Transverse colon (tissue), 3 donors: ENCODE data around the gene SERPINA3.

Experiments
- POLR2A ChIP-seq: fragments of 450-650 bp; IDR thresholded peaks from one replicate; pipeline ENCODE4 v1.6.1; 2016; ENCODE audit warnings: antibody characterized with exemption, mild to moderate bottlenecking, moderate library complexity
- TF ChIP-seq, protein P1 (sequence below), 5 experiments: fragments of 200-600 bp in 3 of 5; fragments of 450-650 bp in 2 of 5; sonication (generic) in 3 of 5; IDR thresholded peaks; 1 replicate in 2 of 5; 2 replicates in 3 of 5; pipeline ENCODE4 v1.5.1; 2016 to 2017; ENCODE audit warnings: antibody characterized with exemption in 5 of 5, inconsistent platforms in 3 of 5, mild to moderate bottlenecking in 2 of 5, moderate library complexity in 1 of 5

DNA sequence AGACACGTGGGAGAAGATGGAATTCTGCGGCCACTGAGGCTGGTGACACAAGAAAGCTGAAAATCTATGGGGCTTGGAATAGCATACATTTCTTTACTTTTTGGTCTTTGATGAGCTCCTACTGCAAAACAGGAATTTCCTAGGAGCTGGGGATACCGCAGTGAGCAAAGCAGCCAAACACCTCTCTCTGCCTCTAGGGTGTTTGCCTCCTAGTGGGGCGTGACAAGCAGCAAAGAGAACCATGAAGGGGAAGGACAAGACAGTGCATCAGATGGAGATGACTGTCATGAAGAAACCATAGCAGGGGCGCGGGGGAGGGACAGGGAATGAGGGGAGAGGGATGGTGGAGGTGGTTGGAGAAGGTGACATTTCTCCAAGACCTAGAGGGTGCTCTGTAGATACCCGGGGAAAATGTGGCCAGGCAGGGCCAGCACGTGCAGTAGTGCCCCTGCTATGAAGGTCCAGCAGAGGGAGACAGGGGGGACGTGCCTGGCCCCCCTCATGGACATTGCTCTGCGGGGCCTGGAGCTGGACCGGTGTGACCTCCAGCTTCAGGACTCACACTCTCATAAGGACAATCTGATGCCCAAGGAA, 58.6 kb downstream of the SERPINA3 start:
- no peak for TF ChIP-seq POLR2A
- TF ChIP-seq, protein P1, sequence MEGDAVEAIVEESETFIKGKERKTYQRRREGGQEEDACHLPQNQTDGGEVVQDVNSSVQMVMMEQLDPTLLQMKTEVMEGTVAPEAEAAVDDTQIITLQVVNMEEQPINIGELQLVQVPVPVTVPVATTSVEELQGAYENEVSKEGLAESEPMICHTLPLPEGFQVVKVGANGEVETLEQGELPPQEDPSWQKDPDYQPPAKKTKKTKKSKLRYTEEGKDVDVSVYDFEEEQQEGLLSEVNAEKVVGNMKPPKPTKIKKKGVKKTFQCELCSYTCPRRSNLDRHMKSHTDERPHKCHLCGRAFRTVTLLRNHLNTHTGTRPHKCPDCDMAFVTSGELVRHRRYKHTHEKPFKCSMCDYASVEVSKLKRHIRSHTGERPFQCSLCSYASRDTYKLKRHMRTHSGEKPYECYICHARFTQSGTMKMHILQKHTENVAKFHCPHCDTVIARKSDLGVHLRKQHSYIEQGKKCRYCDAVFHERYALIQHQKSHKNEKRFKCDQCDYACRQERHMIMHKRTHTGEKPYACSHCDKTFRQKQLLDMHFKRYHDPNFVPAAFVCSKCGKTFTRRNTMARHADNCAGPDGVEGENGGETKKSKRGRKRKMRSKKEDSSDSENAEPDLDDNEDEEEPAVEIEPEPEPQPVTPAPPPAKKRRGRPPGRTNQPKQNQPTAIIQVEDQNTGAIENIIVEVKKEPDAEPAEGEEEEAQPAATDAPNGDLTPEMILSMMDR (IDR thresholded peaks at IDR 0.05) = no peak
